Motor neuron (in vitro differentiated cells): ENCODE data around the gene SERPINE2. TPM values are rescaled to one million over a fixed set of nuclear protein-coding genes. Genes with fewer than 3 reads are reported as not detected.

ENCODE experiments used
- ATAC-seq, 8 experiments: fragments of 200-7000 bp; cut with Tn5 transposase; replicated peaks in 6 of 8; 2 replicates each; pipeline ENCODE4 v1.8.0; 2021; ENCODE audit warnings: mild to moderate bottlenecking in 8 of 8, moderate library complexity in 8 of 8
- H3K27ac ChIP-seq, 2 donors: fragments of 250-450 bp; sonication (Bioruptor Pico); 2 replicates each; pipeline ENCODE4 v1.9.0; 2021; ENCODE audit warnings: antibody characterized with exemption in 2 of 2, mild to moderate bottlenecking in 2 of 2, moderate library complexity in 1 of 2
- H3K4me1 ChIP-seq, 2 donors: fragments of 250-450 bp; sonication (Bioruptor Pico); replicated peaks in 1 of 2; 2 replicates each; pipeline ENCODE4 v1.6.1; 2021; ENCODE audit warnings: antibody characterized with exemption in 2 of 2, mild to moderate bottlenecking in 2 of 2, moderate library complexity in 1 of 2
- H3K4me3 ChIP-seq, 5 donors: fragments of 250-450 bp; sonication (Bioruptor Pico); 2 replicates each; pipeline ENCODE4 v1.9.0; 2021; ENCODE audit warnings: antibody characterized with exemption in 5 of 5, mild to moderate bottlenecking in 5 of 5, moderate library complexity in 4 of 5
- WGBS, 10 experiments: fragments of 450-650 bp; shearing (Covaris generic); methylation state at CpG; one replicate each; pipeline ENCODE4 v1.0.0; 2022; 5-methylcytosine and 5-hydroxymethylcytosine counted together
- in situ Hi-C, 9 experiments: fragments of 400-800 bp; cut with MboI; loops; one replicate each; pipeline ENCODE4 v1.15.0; 2021; ENCODE audit warnings: low sequenced_read_pairs in 9 of 9, low pct_unique_long_range_greater_than_20kb in 2 of 9; ENCODE audit not compliant: unreplicated experiment in 9 of 9
- total RNA-seq, 8 experiments: library from RNA; unstranded; fragments of 300-600 nt; gene quantifications; 2 replicates each; pipeline versions ENCODE4 v1.2.3 to v1.2.4, GENCODE V29; 2022

Gene SERPINE2
- 100 to 1,000 TPM in 3 of 8 experiments, 10 to 100 TPM in 5; 11.9 to 271 (median 53.6) TPM for total RNA-seq

- WGBS, 10 experiments, result 0 to 6% (median 0%) methylated on average over 2 to 25 of the region's 91 CpGs; no CpG with 5 or more reads in 6 of the 10 experiments
- Histone ChIP-seq H3K4me3 (peak within 1 kb of the TSS; percentile 54 to 91 (median 62)), H3K4me1 (peaks cover 6 to 11% of the 10 kb centered on the region in 2 donors), H3K27ac (peak within 1 kb of the TSS; percentile 35 to 70)
- in situ Hi-C loops, result no loop called here
- peak; percentile 67 to 85 (median 83) for ATAC-seq
Measured at GRCh38 chr2:224039080-224039769, at the start of gene SERPINE2. Gene SERPINE2, minus strand, starts transcription at chr2:224039286. Its CDS starts 37,386 bp downstream, at chr2:224001900.

GRCh38 chr2:224086226-224086914 lies 47.3 kb upstream of the SERPINE2 start:
- H3K4me1 ChIP-seq, result no peaks in the 10 kb centered on the region
- no peak overlapping the region for H3K27ac ChIP-seq
- 0 to 100% (median 72%) methylated on average over 1 to 3 of the region's 3 CpGs; no CpG with 5 or more reads in 2 of the 10 experiments for WGBS, 10 experiments
- peak; percentile 56 to 100 (median 82) for ATAC-seq
- in situ Hi-C loops, result no loop called here
- H3K4me3 ChIP-seq, result no peak overlapping the region

GRCh38 chr2:224085811-224086210 lies 46.7 kb upstream of the SERPINE2 start:
- H3K4me1 ChIP-seq, result no peaks in the 10 kb centered on the region
- no peak overlapping the region for H3K4me3 ChIP-seq
- in situ Hi-C loops, result no loop called here
- H3K27ac ChIP-seq, result no peak overlapping the region
- WGBS, 10 experiments, result 36 to 86% (median 58%) methylated on average over 1 to 3 of the region's 3 CpGs; no CpG with 5 or more reads in 2 of the 10 experiments
- ATAC-seq, result no peak

GRCh38 chr2:224085246-224085645 lies 46.2 kb upstream of the SERPINE2 start:
- WGBS, 10 experiments, result 6 to 100% (median 64%) methylated on average over 1 to 2 of the region's 2 CpGs
- no peak overlapping the region for H3K27ac ChIP-seq
- H3K4me1 ChIP-seq, result no peaks in the 10 kb centered on the region
- H3K4me3 ChIP-seq, result no peak overlapping the region
- in situ Hi-C loops, result no loop called here
- peak in 3 of 8 experiments; percentile 9 to 36 (median 12) for ATAC-seq

- 50 to 100% (median 100%) methylated on average over 1 to 3 of the region's 3 CpGs; no CpG with 5 or more reads in 5 of the 10 experiments for WGBS, 10 experiments
- ATAC-seq, result no peak
- in situ Hi-C loops, result no loop called here
Measured at GRCh38 chr2:224084266-224084892, 45.3 kb upstream of the SERPINE2 start.

GRCh38 chr2:224083638-224084037 lies 44.6 kb upstream of the SERPINE2 start:
- Histone ChIP-seq H3K4me1 (no peaks in the 10 kb centered on the region), H3K4me3 (no peak overlapping the region), H3K27ac (no peak overlapping the region)
- no peak for ATAC-seq
- 80 to 100% (median 92%) methylated on average over 1 to 2 of the region's 2 CpGs; no CpG with 5 or more reads in 1 of the 10 experiments for WGBS, 10 experiments
- in situ Hi-C loops, result no loop called here

More at GRCh38 chr2:224084266-224084892, 45.3 kb upstream of the SERPINE2 start:
- Histone ChIP-seq H3K4me1 (no peaks in the 10 kb centered on the region), H3K4me3 (no peak overlapping the region), H3K27ac (no peak overlapping the region)

GRCh38 chr2:224078656-224079055 lies 39.6 kb upstream of the SERPINE2 start:
- no peak for ATAC-seq
- in situ Hi-C loops, result no loop called here
- 20 to 82% (median 70%) methylated on average over 1 to 4 of the region's 8 CpGs; no CpG with 5 or more reads in 4 of the 10 experiments for WGBS, 10 experiments
- no peak overlapping the region for H3K27ac ChIP-seq
- peaks cover 0 to 3% of the 10 kb centered on the region in 2 donors for H3K4me1 ChIP-seq
- no peak overlapping the region for H3K4me3 ChIP-seq

GRCh38 chr2:224077773-224078507 lies 38.9 kb upstream of the SERPINE2 start:
- Histone ChIP-seq H3K4me3 (no peak overlapping the region), H3K27ac (no peak overlapping the region), H3K4me1 (peaks cover 0 to 3% of the 10 kb centered on the region in 2 donors)
- peak in 2 of 8 experiments; percentile 19 to 39 for ATAC-seq
- 59 to 100% (median 79%) methylated on average over 1 to 4 of the region's 5 CpGs; no CpG with 5 or more reads in 1 of the 10 experiments for WGBS, 10 experiments
- in situ Hi-C loops, result no loop called here

GRCh38 chr2:224075588-224075987 lies 36.5 kb upstream of the SERPINE2 start:
- Histone ChIP-seq H3K27ac (no peak overlapping the region), H3K4me3 (no peak overlapping the region), H3K4me1 (peaks cover 0 to 5% of the 10 kb centered on the region in 2 donors)
- WGBS, 10 experiments, result 20 to 93% (median 83%) methylated on average over 1 to 3 of the region's 3 CpGs; no CpG with 5 or more reads in 5 of the 10 experiments
- no peak for ATAC-seq
- in situ Hi-C loops, result no loop called here

- Histone ChIP-seq H3K27ac (no peak overlapping the region), H3K4me1 (peaks cover 0 to 5% of the 10 kb centered on the region in 2 donors), H3K4me3 (no peak overlapping the region)
- 40 to 100% (median 74%) methylated on average over 1 to 2 of the region's 3 CpGs; no CpG with 5 or more reads in 4 of the 10 experiments for WGBS, 10 experiments
- no peak for ATAC-seq
- in situ Hi-C loops, result no loop called here
Measured at GRCh38 chr2:224073676-224074075, 34.6 kb upstream of the SERPINE2 start.

GRCh38 chr2:224072541-224073188 lies 33.6 kb upstream of the SERPINE2 start:
- 0 to 100% (median 66%) methylated on average over 1 to 4 of the region's 4 CpGs for WGBS, 10 experiments
- Histone ChIP-seq H3K4me3 (no peak overlapping the region), H3K4me1 (peaks cover 0 to 2% of the 10 kb centered on the region in 2 donors), H3K27ac (no peak overlapping the region)
- in situ Hi-C loops, result no loop called here
- no peak for ATAC-seq

- Histone ChIP-seq H3K4me3 (no peak overlapping the region), H3K4me1 (peaks cover 0 to 2% of the 10 kb centered on the region in 2 donors), H3K27ac (no peak overlapping the region)
- in situ Hi-C loops, result no loop called here
- WGBS, 10 experiments, result 0 to 83% (median 77%) methylated on average over 1 to 5 of the region's 6 CpGs; no CpG with 5 or more reads in 3 of the 10 experiments
- peak in 3 of 8 experiments; percentile 24 to 93 (median 89) for ATAC-seq
Measured at GRCh38 chr2:224069172-224069571, 30.1 kb upstream of the SERPINE2 start.
